H9 (cell line): Measurements from ENCODE around the gene MIS12. TPM values are rescaled to one million over a fixed set of nuclear protein-coding genes. Genes with fewer than 3 reads are reported as not detected.

Experiments used
- DNase-seq: peaks from one replicate; pipeline ENCODE4 v3.0.0-alpha.2; 2017
- H2AFZ ChIP-seq: one replicate; pipeline ENCODE4 v1.6.1; 2013; ENCODE audit warnings: mild to moderate bottlenecking, low read length, control low read depth, moderate library complexity
- H2AK5ac ChIP-seq: 2 replicates; pipeline ENCODE4 v1.6.1; 2013; ENCODE audit warnings: low read length, control low read depth, mixed read lengths; ENCODE audit not compliant: insufficient read length
- H2BK120ac ChIP-seq: one replicate; pipeline ENCODE4 v1.6.1; 2013; ENCODE audit warnings: low read depth, mild to moderate bottlenecking, low read length, control low read depth, inconsistent platforms; ENCODE audit not compliant: poor library complexity, severe bottlenecking
- H2BK12ac ChIP-seq: 2 replicates; pipeline ENCODE4 v1.6.1; 2013; ENCODE audit warnings: low read length, control low read depth, mixed read lengths, low read depth; ENCODE audit not compliant: insufficient read length
- H2BK15ac ChIP-seq: 2 replicates; pipeline ENCODE4 v1.6.1; 2013; ENCODE audit warnings: low read depth, low read length, control low read depth
- H2BK20ac ChIP-seq: one replicate; pipeline ENCODE4 v1.6.1; 2013; ENCODE audit warnings: low read depth, mild to moderate bottlenecking, low read length, control low read depth, inconsistent platforms; ENCODE audit not compliant: poor library complexity, severe bottlenecking
- H2BK5ac ChIP-seq: 2 replicates; pipeline ENCODE4 v1.6.1; 2013; ENCODE audit warnings: low read length, control low read depth, mixed read lengths; ENCODE audit not compliant: insufficient read length
- H3K14ac ChIP-seq: 2 replicates; pipeline ENCODE4 v1.6.1; 2013; ENCODE audit warnings: low read length, control low read depth; ENCODE audit not compliant: insufficient read depth
- H3K18ac ChIP-seq: 2 replicates; pipeline ENCODE4 v1.6.1; 2013; ENCODE audit warnings: low read depth, mild to moderate bottlenecking, mixed read lengths, low read length, control low read depth; ENCODE audit not compliant: insufficient read length
- H3K23ac ChIP-seq: 2 replicates; pipeline ENCODE4 v1.6.1; 2013; ENCODE audit warnings: low read length, control low read depth, mixed read lengths, low read depth; ENCODE audit not compliant: insufficient read length
- H3K23me2 ChIP-seq: 2 replicates; pipeline ENCODE4 v1.6.1; 2013; ENCODE audit warnings: low read depth, mild to moderate bottlenecking, mixed read lengths, low read length, control low read depth; ENCODE audit not compliant: insufficient read length, poor library complexity, severe bottlenecking
- H3K27ac ChIP-seq: 2 replicates; pipeline ENCODE4 v1.5.1; 2013; ENCODE audit warnings: low read length, control low read depth, mixed read lengths, low read depth; ENCODE audit not compliant: insufficient read length
- H3K27me3 ChIP-seq: 2 replicates; pipeline ENCODE4 v1.6.1; 2013; ENCODE audit warnings: low read length, control low read depth, inconsistent platforms; ENCODE audit not compliant: insufficient read depth
- H3K4ac ChIP-seq: 2 replicates; pipeline ENCODE4 v1.6.1; 2013; ENCODE audit warnings: low read depth, mild to moderate bottlenecking, control low read depth, inconsistent platforms, low read length, moderate library complexity
- H3K4me1 ChIP-seq: 2 replicates; pipeline ENCODE4 v1.6.1; 2013; ENCODE audit warnings: low read length, control low read depth, inconsistent platforms; ENCODE audit not compliant: insufficient read depth
- H3K4me2 ChIP-seq: 2 replicates; pipeline ENCODE4 v1.6.1; 2013; ENCODE audit warnings: low read length, control low read depth, mixed read lengths; ENCODE audit not compliant: insufficient read length, insufficient read depth
- H3K56ac ChIP-seq: 2 replicates; pipeline ENCODE4 v1.6.1; 2013; ENCODE audit warnings: low read depth, mild to moderate bottlenecking, mixed read lengths, low read length, control low read depth; ENCODE audit not compliant: insufficient read length
- H3K79me1 ChIP-seq: 2 replicates; pipeline ENCODE4 v1.6.1; 2013; ENCODE audit warnings: low read depth, mild to moderate bottlenecking, moderate library complexity, low read length, control low read depth, inconsistent platforms; ENCODE audit not compliant: insufficient read depth, poor library complexity, severe bottlenecking
- H3K79me2 ChIP-seq: 2 replicates; pipeline ENCODE4 v1.6.1; 2013; ENCODE audit warnings: low read length, control low read depth, inconsistent platforms; ENCODE audit not compliant: insufficient read depth
- H3K9ac ChIP-seq: 2 replicates; pipeline ENCODE4 v1.6.1; 2013; ENCODE audit warnings: low read length, control low read depth, mixed read lengths; ENCODE audit not compliant: insufficient read length; ENCODE audit errors: extremely low read depth
- H3K9me3 ChIP-seq: one replicate; pipeline ENCODE4 v1.6.1; 2013; ENCODE audit warnings: low read depth, low read length, inconsistent platforms; ENCODE audit not compliant: control insufficient read depth
- H3T11ph ChIP-seq: one replicate; pipeline ENCODE4 v1.6.1; 2013; ENCODE audit warnings: mild to moderate bottlenecking, low read length, control low read depth, inconsistent platforms
- H4K20me1 ChIP-seq: one replicate; pipeline ENCODE4 v1.6.1; 2013; ENCODE audit not compliant: control insufficient read depth, insufficient read length, insufficient read depth
- H4K5ac ChIP-seq: 2 replicates; pipeline ENCODE4 v1.6.1; 2013; ENCODE audit warnings: low read depth, mild to moderate bottlenecking, mixed read lengths, low read length, control low read depth; ENCODE audit not compliant: insufficient read length
- H4K8ac ChIP-seq: replicated peaks from 2 replicates; pipeline ENCODE4 v1.6.1; 2013; ENCODE audit warnings: low read length, control low read depth, mixed read lengths, low read depth; ENCODE audit not compliant: insufficient read length
- H4K91ac ChIP-seq: 2 replicates; pipeline ENCODE4 v1.6.1; 2013; ENCODE audit warnings: low read depth, mild to moderate bottlenecking, moderate library complexity, mixed read lengths, low read length, control low read depth; ENCODE audit not compliant: insufficient read length
- H3K27ac Mint-ChIP-seq, 3 experiments: 2 replicates in 2 of 3; 3 replicates in 1 of 3; pipeline ENCODE4 v1.8.0; 2020 to 2021; ENCODE audit warnings: mixed read lengths in 3 of 3, mild to moderate bottlenecking in 1 of 3, moderate library complexity in 1 of 3
- H3K27me3 Mint-ChIP-seq: 2 replicates; pipeline ENCODE4 v1.8.0; 2021; ENCODE audit warnings: low read depth, mild to moderate bottlenecking, moderate library complexity, mixed read lengths
- H3K36me3 Mint-ChIP-seq, 3 experiments: 2 replicates in 2 of 3; 3 replicates in 1 of 3; pipeline ENCODE4 v1.8.0; 2020 to 2021; ENCODE audit warnings: low read depth in 3 of 3, mixed read lengths in 3 of 3; ENCODE audit not compliant: insufficient read depth in 1 of 3
- H3K4me1 Mint-ChIP-seq, 2 experiments: 2 replicates each; pipeline ENCODE4 v1.8.0; 2020; ENCODE audit warnings: mixed read lengths in 2 of 2
- H3K4me3 Mint-ChIP-seq, 2 experiments: 2 replicates in 1 of 2; 3 replicates in 1 of 2; pipeline ENCODE4 v1.8.0; 2020 to 2021; ENCODE audit warnings: mild to moderate bottlenecking in 2 of 2, mixed read lengths in 2 of 2, moderate library complexity in 1 of 2
- H3K9me3 Mint-ChIP-seq, 2 experiments: 2 replicates in 1 of 2; 3 replicates in 1 of 2; pipeline ENCODE4 v1.8.0; 2020; ENCODE audit warnings: mild to moderate bottlenecking in 2 of 2, mixed read lengths in 2 of 2, moderate library complexity in 1 of 2
- CTCF ChIP-seq: fragments of 200-600 bp; sonication (generic); conservative IDR thresholded peaks from 3 replicates; pipeline ENCODE4 v1.8.0; 2021; ENCODE audit warnings: antibody characterized with exemption, mild to moderate bottlenecking
- WGBS: extraction: QIAGEN DNeasy Blood & Tissue Kit; methylation state at CpG from one replicate; pipeline ENCODE4 v1.1.7; 2013; ENCODE audit warnings: missing lambda C conversion rate, low lambda C conversion rate, mixed read lengths; ENCODE audit not compliant: insufficient read length; ENCODE audit errors: extremely low coverage; 5-methylcytosine and 5-hydroxymethylcytosine counted together
- total RNA-seq: library from RNA; stranded (reverse); gene quantifications from 2 replicates; pipeline ENCODE4 v1.2.1, GENCODE V29; 2021

Gene MIS12
- total RNA-seq, 1 experiment from 2014 or later, result 30.7 TPM

GRCh38 chr17:5438716-5439445 lies 47.5 kb upstream of the MIS12 start, which contains the start of gene C1QBP:
Gene C1QBP, minus strand, starts transcription at chr17:5439155. Its CDS starts 82 bp downstream, at chr17:5439073.
- H3K4me1 Mint-ChIP-seq, result peaks cover 20 to 23% of the 10 kb centered on the region in 2 experiments
- Histone ChIP-seq H2BK20ac (no peak within 1 kb of the TSS), H3K9me3 (no peaks in the 10 kb centered on the region), H3K18ac (no peak within 1 kb of the TSS), H3K4ac (no peak within 1 kb of the TSS), H2BK120ac (no peak within 1 kb of the TSS), H3K23ac (no peak within 1 kb of the TSS), H3K56ac (no peak within 1 kb of the TSS), H3T11ph (no peak within 1 kb of the TSS), H3K4me2 (peak within 1 kb of the TSS; percentile 94), H2BK5ac (no peak within 1 kb of the TSS), H4K91ac (no peak within 1 kb of the TSS), H3K14ac (peak within 1 kb of the TSS; percentile 87), H2AFZ (no peak within 1 kb of the TSS), H2BK15ac (no peak within 1 kb of the TSS), H4K8ac (no peak within 1 kb of the TSS), H3K27ac (no peak within 1 kb of the TSS), H3K9ac (peak within 1 kb of the TSS; percentile 89), H4K20me1 (no peaks in the 10 kb centered on the region), H2AK5ac (no peak within 1 kb of the TSS), H4K5ac (peak within 1 kb of the TSS; percentile 22), H3K79me2 (peaks cover 15% of the 10 kb centered on the region; the same call in 1 of the 2 replicates), H3K79me1 (peaks cover 6% of the 10 kb centered on the region), H3K27me3 (no peaks in the 10 kb centered on the region), H3K4me1 (no peaks in the 10 kb centered on the region; the same call in 1 of the 2 replicates), H2BK12ac (no peak within 1 kb of the TSS), H3K23me2 (no peaks in the 10 kb centered on the region)
- no peaks in the 10 kb centered on the region for H3K27me3 Mint-ChIP-seq
- no peaks in the 10 kb centered on the region for H3K9me3 Mint-ChIP-seq
- H3K4me3 Mint-ChIP-seq, result peak within 1 kb of the TSS; percentile 85 to 86
- TF ChIP-seq CTCF, result peak; percentile 99
- peak within 1 kb of the TSS; percentile 73 to 87 (median 73) for H3K27ac Mint-ChIP-seq
- no CpG with 5 or more reads among the region's 75 CpGs for WGBS
- DNase-seq, result peak; percentile 97
- H3K36me3 Mint-ChIP-seq, result peaks cover 37 to 64% (median 52%) of the 10 kb centered on the region in 3 experiments
